Spleen (tissue), 11 donors: ENCODE data around the gene MXD4. TPM values are rescaled to one million over a fixed set of nuclear protein-coding genes. Genes with fewer than 3 reads are reported as not detected.
A peak's percentile ranks its signal among the peaks of the same experiment; 100 is the strongest.

Source experiments
- DNase-seq: peaks from one replicate; pipeline ENCODE4 v3.0.0-alpha.2; 2020
- H3K27ac ChIP-seq, 8 donors: fragments of 200-600 bp; sonication (generic) in 7 of 8; 1 replicate in 4 of 8; 2 replicates in 4 of 8; pipeline versions ENCODE4 v1.5.0 to v1.8.0; 2016 to 2021; ENCODE audit warnings: inconsistent platforms in 4 of 8, mild to moderate bottlenecking in 4 of 8, moderate library complexity in 1 of 8
- H3K27me3 ChIP-seq, 7 donors: fragments of 200-600 bp; sonication (generic) in 6 of 7; replicated peaks in 1 of 7; 1 replicate in 4 of 7; 2 replicates in 3 of 7; pipeline versions ENCODE4 v1.5.0 to v1.8.0; 2016 to 2021; ENCODE audit warnings: inconsistent platforms in 3 of 7, mild to moderate bottlenecking in 1 of 7
- H3K36me3 ChIP-seq, 6 donors: fragments of 200-600 bp; sonication (generic) in 5 of 6; 1 replicate in 4 of 6; 2 replicates in 2 of 6; pipeline versions ENCODE4 v1.5.0 to v1.8.0; 2016 to 2021; ENCODE audit warnings: inconsistent platforms in 2 of 6
- H3K4me1 ChIP-seq, 6 donors: fragments of 200-600 bp; sonication (generic) in 5 of 6; 1 replicate in 3 of 6; 2 replicates in 3 of 6; pipeline versions ENCODE4 v1.5.0 to v1.8.0; 2016 to 2021; ENCODE audit warnings: inconsistent platforms in 3 of 6
- H3K4me3 ChIP-seq, 8 donors: fragments of 200-600 bp; sonication (generic) in 7 of 8; 1 replicate in 4 of 8; 2 replicates in 4 of 8; pipeline versions ENCODE4 v1.5.0 to v1.8.0; 2016 to 2021; ENCODE audit warnings: inconsistent platforms in 4 of 8, mild to moderate bottlenecking in 4 of 8, moderate library complexity in 2 of 8
- H3K9me3 ChIP-seq, 8 donors: fragments of 200-600 bp; sonication (generic) in 7 of 8; 1 replicate in 4 of 8; 2 replicates in 4 of 8; pipeline versions ENCODE4 v1.5.0 to v1.8.0; 2016 to 2021; ENCODE audit warnings: inconsistent platforms in 4 of 8
- CTCF ChIP-seq, 11 experiments: fragments of 200-600 bp in 7 of 11; fragments of 450-650 bp in 4 of 11; sonication (generic) in 4 of 11; IDR thresholded peaks in 8 of 11; conservative IDR thresholded peaks in 3 of 11; 1 replicate in 7 of 11; 2 replicates in 4 of 11; pipeline versions ENCODE4 v1.4.0 to v1.8.0; 2016 to 2021; ENCODE audit warnings: antibody characterized with exemption in 11 of 11, inconsistent platforms in 4 of 11, mild to moderate bottlenecking in 1 of 11
- POLR2A ChIP-seq, 3 donors: fragments of 450-650 bp; IDR thresholded peaks; one replicate each; pipeline ENCODE4 v1.5.1; 2017; ENCODE audit warnings: antibody characterized with exemption in 3 of 3, mild to moderate bottlenecking in 1 of 3
- POLR2AphosphoS5 ChIP-seq, 3 donors: sonication (generic); formaldehyde crosslinking; IDR thresholded peaks; one replicate each; pipeline ENCODE4 v1.5.1; 2017; ENCODE audit warnings: antibody characterized with exemption in 3 of 3
- WGBS, 5 donors: extraction: QIAGEN DNeasy Blood & Tissue Kit in 3 of 5; methylation state at CpG; one replicate each; pipeline versions ENCODE4 v1.1.5 to v1.1.7; 2013 to 2018; 5-methylcytosine and 5-hydroxymethylcytosine counted together
- intact Hi-C: fragments of 100-400 bp; cut with DNase I; formaldehyde crosslinking; loops from one replicate; pipeline ENCODE4 v1.15.0; 2023; ENCODE audit warnings: low total_unique reads
- polyA plus RNA-seq, 3 donors: library from polyadenylated mRNA; stranded (reverse); fragments of 200-250 nt; gene quantifications; one replicate each; pipeline ENCODE4 v1.2.1, GENCODE V29; 2013
- total RNA-seq, 7 donors: library from RNA; depleted of rRNA in 3 of 7; stranded (reverse); fragments of >200 nt in 3 of 7; fragmentation: NEBNext Ultra II Directional in 4 of 7; extraction: Animal tissue kit (Norgen Biotek cat#: 25700) in 4 of 7; gene quantifications; one replicate each; pipeline versions ENCODE4 v1.1.0 to v1.2.1, GENCODE V29; 2016 to 2021
- donor health status: healthy with polysubstance abuse.
- donor health status: DM: no; HTN: no; CAD: no; lungs with moderate emphysema.
- donor health status: DM: no; HTN: no; CAD: no.
- donor health status: Bipolar disorder and iron deficiency.
- donor health status: healthy.
- donor health status: DM: no; HTN: no; CAD: no.
- donor health status: DM: yes; HTN: yes; CAD: no.

MXD4 gene
- total and polyA plus RNA-seq, 10 donors, result 36.0 to 128 (median 106) TPM

- DNase-seq, result peak; percentile 100
- no peaks in the 10 kb centered on the region for H3K27me3 ChIP-seq
- H3K4me3 ChIP-seq, result peak within 1 kb of the TSS; percentile 67 to 96 (median 87)
- H3K4me1 ChIP-seq, result peaks cover 42 to 94% (median 87%) of the 10 kb centered on the region in 6 donors
- intact Hi-C loops, result no loop called here
- peak in 3 of 11 experiments; percentile 35 to 44 (median 37) for TF ChIP-seq CTCF (IDR thresholded peaks at IDR 0.05 in 8 of 11, conservative IDR thresholded peaks at IDR 0.05 in 3 of 11)
- peak; percentile 15 to 89 (median 16) for TF ChIP-seq POLR2A (IDR thresholded peaks at IDR 0.05)
- TF ChIP-seq POLR2AphosphoS5 (IDR thresholded peaks at IDR 0.05), result peak; percentile 98 to 99 (median 99)
- H3K9me3 ChIP-seq, result no peaks in the 10 kb centered on the region
- WGBS, 5 donors, result 0 to 1% (median 0%) methylated on average over 47 to 88 of the region's 88 CpGs
- H3K27ac ChIP-seq, result peak within 1 kb of the TSS; percentile 73 to 94 (median 90)
- H3K36me3 ChIP-seq, result peaks cover 0 to 28% (median 0%) of the 10 kb centered on the region in 6 donors
These were observed 20.2 kb downstream of the MXD4 start, which contains the start of the genes HAUS3 and POLN for GRCh38 chr4:2241410-2242353. TSS of gene HAUS3 (minus strand) at chr4:2242121. CDS start at chr4:2240946, 1,175 bp downstream. TSS of gene POLN (minus strand) at chr4:2242121. CDS start at chr4:2229231, 12,890 bp downstream.

GRCh38 chr4:2241003-2241402 lies 20.9 kb downstream of the MXD4 start:
- Histone ChIP-seq H3K4me1 (peaks cover 42 to 94% (median 86%) of the 10 kb centered on the region in 6 donors), H3K27ac (peak overlapping the region; percentile 73 to 94 (median 90)), H3K27me3 (no peaks in the 10 kb centered on the region), H3K4me3 (peak overlapping the region; percentile 67 to 96 (median 87)), H3K9me3 (no peaks in the 10 kb centered on the region), H3K36me3 (peaks cover 0 to 34% (median 3%) of the 10 kb centered on the region in 6 donors)
- DNase-seq, result no peak
- 2 to 4% (median 3%) methylated on average over 7 of the region's 7 CpGs for WGBS, 5 donors
- intact Hi-C loops, result no loop called here
- TF ChIP-seq POLR2AphosphoS5 (IDR thresholded peaks at IDR 0.05) (no peak), POLR2A (IDR thresholded peaks at IDR 0.05) (no peak), CTCF (IDR thresholded peaks at IDR 0.05 in 8 of 11, conservative IDR thresholded peaks at IDR 0.05 in 3 of 11) (no peak)

GRCh38 chr4:2236944-2237666 lies 24.8 kb downstream of the MXD4 start:
- Histone ChIP-seq H3K4me3 (no peak overlapping the region), H3K27ac (no peak overlapping the region), H3K4me1 (peaks cover 31 to 63% (median 50%) of the 10 kb centered on the region in 6 donors), H3K9me3 (no peaks in the 10 kb centered on the region), H3K27me3 (no peaks in the 10 kb centered on the region), H3K36me3 (peaks cover 0 to 67% (median 17%) of the 10 kb centered on the region in 6 donors)
- TF ChIP-seq POLR2AphosphoS5 (IDR thresholded peaks at IDR 0.05), result no peak
- TF ChIP-seq POLR2A (IDR thresholded peaks at IDR 0.05), result no peak
- no peak for TF ChIP-seq CTCF (IDR thresholded peaks at IDR 0.05 in 8 of 11, conservative IDR thresholded peaks at IDR 0.05 in 3 of 11)
- intact Hi-C loops, result no loop called here
- no peak for DNase-seq
- WGBS, 5 donors, result 44 to 69% (median 58%) methylated on average over 3 of the region's 3 CpGs
